Keratinocyte (primary cell): ENCODE data around the gene HMGB1. TPM values are rescaled to one million over a fixed set of nuclear protein-coding genes. Genes with fewer than 3 reads are reported as not detected.
"Not testable (repeated sequence)": the region's sequence is repeated elsewhere in the genome, so short reads cannot be mapped to it uniquely, and the experiment has no call there.

ENCODE experiments used
- DNase-seq: peaks from one replicate; pipeline ENCODE4 v3.0.0-alpha.2; 2011; ENCODE audit warnings: low read depth, missing footprints, low spot score
- FAIRE-seq: peaks from 2 replicates; lab custom pipeline; 2011; peaks lifted over from hg19 to GRCh38; lab: Jason Lieb, UNC
- H2AFZ ChIP-seq: 2 replicates; pipeline ENCODE4 v1.6.0; 2012; ENCODE audit warnings: low read length, control low read depth, inconsistent platforms; ENCODE audit not compliant: control insufficient read depth
- H3K27ac ChIP-seq: 2 replicates; pipeline ENCODE4 v1.5.1; 2011; ENCODE audit warnings: low read length; ENCODE audit not compliant: control insufficient read depth, insufficient read depth
- H3K27me3 ChIP-seq: 3 replicates; pipeline ENCODE4 v1.6.0; 2011; ENCODE audit warnings: low read length; ENCODE audit not compliant: control insufficient read depth, insufficient read depth; ENCODE audit errors: extremely low read depth
- H3K36me3 ChIP-seq, 2 experiments: 2 replicates in 1 of 2; 3 replicates in 1 of 2; pipeline ENCODE4 v1.5.1; 2011; ENCODE audit warnings: low read length in 2 of 2, mild to moderate bottlenecking in 1 of 2; ENCODE audit not compliant: control insufficient read depth in 2 of 2, insufficient read depth in 2 of 2; ENCODE audit errors: extremely low read depth in 1 of 2
- H3K4me1 ChIP-seq: 3 replicates; pipeline ENCODE4 v1.5.1; 2011; ENCODE audit warnings: low read length; ENCODE audit not compliant: control insufficient read depth, insufficient read depth; ENCODE audit errors: extremely low read depth
- H3K4me2 ChIP-seq: 3 replicates; pipeline ENCODE4 v1.6.0; 2011; ENCODE audit warnings: low read depth, low read length; ENCODE audit not compliant: control insufficient read depth, insufficient read depth; ENCODE audit errors: extremely low read depth
- H3K4me3 ChIP-seq, 3 experiments: fragments of 200-600 bp in 1 of 3; sonication (generic) in 1 of 3; 2 replicates in 2 of 3; 3 replicates in 1 of 3; pipeline ENCODE4 v1.5.1; 2011 to 2016; ENCODE audit warnings: low read length in 3 of 3, mild to moderate bottlenecking in 3 of 3, control low read depth in 2 of 3, inconsistent platforms in 1 of 3, low read depth in 1 of 3, mixed read lengths in 1 of 3, mixed run types in 1 of 3, moderate library complexity in 1 of 3; ENCODE audit not compliant: control insufficient read depth in 2 of 3, insufficient read depth in 2 of 3; ENCODE audit errors: extremely low read depth in 1 of 3
- H3K79me2 ChIP-seq: 2 replicates; pipeline ENCODE4 v1.6.0; 2012; ENCODE audit warnings: low read length; ENCODE audit not compliant: control insufficient read depth, insufficient read depth
- H3K9ac ChIP-seq: 3 replicates; pipeline ENCODE4 v1.6.0; 2011; ENCODE audit warnings: low read length; ENCODE audit not compliant: control insufficient read depth, insufficient read depth; ENCODE audit errors: extremely low read depth
- H3K9me1 ChIP-seq: 3 replicates; pipeline ENCODE4 v1.6.0; 2011; ENCODE audit warnings: low read length; ENCODE audit not compliant: control insufficient read depth, insufficient read depth; ENCODE audit errors: extremely low read depth
- H3K9me3 ChIP-seq: 2 replicates; pipeline ENCODE4 v1.5.1; 2012; ENCODE audit warnings: low read depth, low read length; ENCODE audit not compliant: control insufficient read depth
- H4K20me1 ChIP-seq: 3 replicates; pipeline ENCODE4 v1.6.0; 2011; ENCODE audit warnings: low read length; ENCODE audit not compliant: control insufficient read depth, insufficient read depth; ENCODE audit errors: extremely low read depth
- EZH2 ChIP-seq: IDR thresholded peaks from one replicate; pipeline ENCODE4 v1.6.1; 2012; ENCODE audit warnings: inconsistent platforms, mild to moderate bottlenecking, low read length, moderate library complexity
- dilution Hi-C: fragments of 300-500 bp; cut with MboI; formaldehyde crosslinking; loops from one replicate; pipeline ENCODE4 v1.7.0; 2020; ENCODE audit warnings: low sequenced_read_pairs; ENCODE audit not compliant: extremely low pct_ligation_motif_present
- polyA plus RNA-seq, 5 experiments: library from polyadenylated mRNA; depleted of rRNA in 3 of 5; stranded (reverse) in 3 of 5; stranded (forward) in 1 of 5; unstranded in 1 of 5; fragments of >200 nt; gene quantifications; 1 replicate in 1 of 5; 2 replicates in 3 of 5; 3 replicates in 1 of 5; pipeline versions ENCODE4 v1.2.1 to v1.2.3, GENCODE V29; 2011 to 2012; ENCODE audit warnings: missing spikeins in 2 of 5, low read depth in 1 of 5, low replicate concordance in 1 of 5
- TF ChIP-seq, protein P1 (sequence below), 3 experiments: IDR thresholded peaks in 1 of 3; conservative IDR thresholded peaks in 1 of 3; optimal IDR thresholded peaks in 1 of 3; 2 replicates in 2 of 3; 3 replicates in 1 of 3; pipeline versions ENCODE3 to v1.5.1; 2011; ENCODE audit warnings: low read length in 3 of 3, mild to moderate bottlenecking in 3 of 3, moderate library complexity in 2 of 3, control low read depth in 1 of 3, inconsistent platforms in 1 of 3; ENCODE audit not compliant: insufficient read depth in 2 of 3; ENCODE audit errors: extremely low read depth in 1 of 3

The HMGB1 gene
- polyA plus RNA-seq, 1 donor (not counting 4 experiments of a cell fraction or from before 2014, with no cell fraction given), result 221 TPM

DNA sequence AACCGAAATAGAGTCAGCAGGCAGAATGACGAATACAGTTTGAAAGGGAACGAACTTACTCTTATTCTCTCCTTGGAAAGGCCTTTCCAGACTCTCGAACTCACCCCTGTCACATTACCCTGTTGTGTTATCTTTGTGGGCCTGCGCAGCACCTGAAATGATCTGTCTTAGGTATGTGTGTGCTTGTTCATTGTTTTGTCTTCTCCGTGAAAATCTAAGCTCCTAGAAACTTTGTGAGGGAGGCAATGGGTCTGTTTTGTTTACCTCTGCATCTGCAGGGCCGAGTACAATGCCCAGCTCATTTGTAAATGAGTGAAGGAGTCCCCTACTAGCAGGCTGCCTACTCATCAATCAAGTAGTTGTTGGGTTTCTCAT, 19.6 kb downstream of the HMGB1 start:
- peak overlapping the region; percentile 81 for H2AFZ ChIP-seq
- no peak overlapping the region for H3K27ac ChIP-seq
- dilution Hi-C loops, result no loop called here

DNA sequence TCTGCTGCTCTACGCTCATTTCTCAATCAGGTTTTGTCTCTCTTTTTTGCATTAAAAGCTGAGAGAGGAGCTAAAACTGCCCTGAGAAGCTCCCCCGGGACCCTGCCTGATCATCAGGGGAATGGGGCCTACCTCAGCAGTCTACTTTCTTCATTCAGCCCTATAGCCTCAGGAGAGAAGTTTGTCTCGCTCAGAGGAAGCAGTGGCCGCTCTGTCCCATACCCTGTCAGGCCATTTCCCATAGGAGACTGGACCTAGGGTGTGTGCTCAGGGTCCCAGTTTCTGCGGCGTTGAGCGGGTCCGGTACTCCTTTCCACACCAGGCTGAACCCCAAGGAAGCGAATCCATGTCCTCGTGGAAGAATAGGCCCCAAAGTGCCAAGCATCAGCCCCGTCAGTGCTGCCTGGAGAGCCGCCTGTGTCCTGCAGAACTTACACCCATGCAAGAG, 21.8 kb downstream of the HMGB1 start:
- Histone ChIP-seq H3K27me3 (no peaks in the 10 kb centered on the region), H4K20me1 (no peaks in the 10 kb centered on the region), H3K9me1 (no peaks in the 10 kb centered on the region), H3K36me3 (no peaks in the 10 kb centered on the region), H3K9me3 (no peaks in the 10 kb centered on the region), H3K9ac (no peak overlapping the region), H3K79me2 (no peaks in the 10 kb centered on the region), H3K4me1 (peaks cover 13% of the 10 kb centered on the region), H3K27ac (no peak overlapping the region), H3K4me2 (no peak overlapping the region), H3K4me3 (no peak overlapping the region), H2AFZ (no peak overlapping the region)
- dilution Hi-C loops, result no loop called here
- FAIRE-seq (no peak), DNase-seq (no peak)
- no peak for TF ChIP-seq EZH2
- TF ChIP-seq, protein P1, sequence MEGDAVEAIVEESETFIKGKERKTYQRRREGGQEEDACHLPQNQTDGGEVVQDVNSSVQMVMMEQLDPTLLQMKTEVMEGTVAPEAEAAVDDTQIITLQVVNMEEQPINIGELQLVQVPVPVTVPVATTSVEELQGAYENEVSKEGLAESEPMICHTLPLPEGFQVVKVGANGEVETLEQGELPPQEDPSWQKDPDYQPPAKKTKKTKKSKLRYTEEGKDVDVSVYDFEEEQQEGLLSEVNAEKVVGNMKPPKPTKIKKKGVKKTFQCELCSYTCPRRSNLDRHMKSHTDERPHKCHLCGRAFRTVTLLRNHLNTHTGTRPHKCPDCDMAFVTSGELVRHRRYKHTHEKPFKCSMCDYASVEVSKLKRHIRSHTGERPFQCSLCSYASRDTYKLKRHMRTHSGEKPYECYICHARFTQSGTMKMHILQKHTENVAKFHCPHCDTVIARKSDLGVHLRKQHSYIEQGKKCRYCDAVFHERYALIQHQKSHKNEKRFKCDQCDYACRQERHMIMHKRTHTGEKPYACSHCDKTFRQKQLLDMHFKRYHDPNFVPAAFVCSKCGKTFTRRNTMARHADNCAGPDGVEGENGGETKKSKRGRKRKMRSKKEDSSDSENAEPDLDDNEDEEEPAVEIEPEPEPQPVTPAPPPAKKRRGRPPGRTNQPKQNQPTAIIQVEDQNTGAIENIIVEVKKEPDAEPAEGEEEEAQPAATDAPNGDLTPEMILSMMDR (optimal IDR thresholded peaks at IDR 0.05 in 1 of 3, IDR thresholded peaks at IDR 0.05 in 1 of 3, conservative IDR thresholded peaks at IDR 0.05 in 1 of 3; ENCODE audit: extremely low read depth in 1 of 3, insufficient read depth in 2 of 3, low read length in 3 of 3), result no peak

More for the DNA sequence above, 19.6 kb downstream of the HMGB1 start:
- Histone ChIP-seq H3K4me2 (peak overlapping the region; percentile 74), H3K79me2 (no peaks in the 10 kb centered on the region), H3K4me3 (peak overlapping the region; percentile 12 to 34 (median 18)), H3K9me3 (no peaks in the 10 kb centered on the region), H3K4me1 (peaks cover 13% of the 10 kb centered on the region), H3K9ac (peak overlapping the region; percentile 30), H3K27me3 (no peaks in the 10 kb centered on the region), H3K36me3 (no peaks in the 10 kb centered on the region), H4K20me1 (no peaks in the 10 kb centered on the region), H3K9me1 (no peaks in the 10 kb centered on the region)
- TF ChIP-seq, protein P1 (optimal IDR thresholded peaks at IDR 0.05 in 1 of 3, IDR thresholded peaks at IDR 0.05 in 1 of 3, conservative IDR thresholded peaks at IDR 0.05 in 1 of 3; ENCODE audit: extremely low read depth in 1 of 3, insufficient read depth in 2 of 3, low read length in 3 of 3), result no peak
- no peak for TF ChIP-seq EZH2
- FAIRE-seq (no peak), DNase-seq (no peak)

DNA sequence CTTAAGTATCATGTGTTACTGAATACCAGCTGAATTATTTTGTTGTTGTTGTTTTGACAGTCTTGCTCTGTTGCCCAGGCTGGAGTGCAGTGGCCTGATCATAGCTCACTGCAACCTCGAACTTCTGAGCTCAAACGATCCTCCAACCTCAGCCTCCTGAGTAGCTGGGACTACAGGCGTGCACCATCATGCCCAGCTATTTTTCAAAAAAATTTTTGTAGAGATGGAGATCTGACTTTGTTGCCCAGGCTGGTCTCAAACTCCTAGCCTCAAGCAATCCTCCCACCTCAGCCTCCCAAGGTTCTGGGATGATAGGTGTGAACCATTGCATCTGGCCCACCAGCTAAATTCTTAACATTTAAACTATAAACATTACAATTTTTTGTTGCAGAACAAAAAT, 22.2 kb downstream of the HMGB1 start:
- DNase-seq, H3K9me3 ChIP-seq, H3K4me3 ChIP-seq, FAIRE-seq, dilution Hi-C loops, H3K36me3 ChIP-seq, H2AFZ ChIP-seq, H3K27ac ChIP-seq, H3K9me1 ChIP-seq, H3K9ac ChIP-seq, H3K79me2 ChIP-seq, H3K27me3 ChIP-seq, H3K4me2 ChIP-seq, H4K20me1 ChIP-seq: not testable (repeated sequence)
- H3K4me1 ChIP-seq, result peaks cover 13% of the 10 kb centered on the region
